Duodenal mucosa (tissue), 2 donors: Measurements from ENCODE around the gene NF1.
"Not testable (repeated sequence)": the region's sequence is repeated elsewhere in the genome, so short reads cannot be mapped to it uniquely, and the experiment has no call there.

Source experiments
- H3K27ac ChIP-seq: one replicate; pipeline ENCODE4 v1.7.0; 2013; ENCODE audit warnings: low read depth, low read length
- H3K27me3 ChIP-seq, 2 donors: one replicate each; pipeline ENCODE4 v1.7.0; 2013; ENCODE audit warnings: low read length in 2 of 2, control low read depth in 1 of 2; ENCODE audit not compliant: insufficient read depth in 2 of 2, control insufficient read depth in 1 of 2
- H3K36me3 ChIP-seq, 2 donors: one replicate each; pipeline ENCODE4 v1.7.0; 2013; ENCODE audit warnings: low read length in 2 of 2, control low read depth in 1 of 2; ENCODE audit not compliant: insufficient read depth in 2 of 2, control insufficient read depth in 1 of 2
- H3K4me1 ChIP-seq, 2 donors: one replicate each; pipeline ENCODE4 v1.7.0; 2013; ENCODE audit warnings: low read length in 2 of 2, control low read depth in 1 of 2; ENCODE audit not compliant: insufficient read depth in 2 of 2, control insufficient read depth in 1 of 2
- H3K4me3 ChIP-seq, 2 donors: one replicate each; pipeline ENCODE4 v1.7.0; 2013; ENCODE audit warnings: low read length in 2 of 2, low read depth in 1 of 2
- H3K9ac ChIP-seq, 2 donors: one replicate each; pipeline ENCODE4 v1.7.0; 2013; ENCODE audit warnings: low read length in 2 of 2, low read depth in 1 of 2
- H3K9me3 ChIP-seq, 2 donors: one replicate each; pipeline ENCODE4 v1.7.0; 2013; ENCODE audit warnings: low read length in 2 of 2, control low read depth in 1 of 2; ENCODE audit not compliant: control insufficient read depth in 1 of 2

NF1 gene

DNA sequence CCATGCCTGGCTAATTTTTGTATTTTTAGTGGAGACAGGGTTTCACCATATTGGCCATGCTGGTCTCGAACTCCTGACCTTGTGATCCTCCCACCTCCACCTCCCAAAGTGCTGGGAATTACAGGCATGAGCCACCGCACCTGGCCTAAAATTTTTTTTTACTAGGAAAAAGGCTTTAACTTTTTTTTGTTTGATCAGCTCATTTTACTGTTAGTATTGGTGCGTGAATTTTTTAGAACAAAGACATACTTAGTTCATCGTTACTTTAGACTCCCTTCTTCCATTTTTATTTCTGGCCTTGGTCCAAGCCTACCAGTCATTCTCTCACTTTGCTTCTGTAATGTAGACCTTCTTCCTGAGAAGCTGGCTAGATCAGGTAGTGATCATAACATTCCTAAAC is 271.3 kb downstream of the NF1 start:
- H3K36me3 ChIP-seq: peaks cover 0 to 13% of the 10 kb centered on the region in 2 donors
- H3K9ac ChIP-seq: no peak overlapping the region
- H3K9me3 ChIP-seq: no peaks in the 10 kb centered on the region

GRCh38 chr17:31369266-31369665 is 274.5 kb downstream of the NF1 start:
- no peak overlapping the region for H3K27ac ChIP-seq
- H3K36me3 ChIP-seq: peaks cover 6 to 7% of the 10 kb centered on the region in 2 donors
- no peaks in the 10 kb centered on the region for H3K4me1 ChIP-seq
- no peaks in the 10 kb centered on the region for H3K9me3 ChIP-seq
- no peak overlapping the region for H3K4me3 ChIP-seq
- H3K27me3 ChIP-seq: no peaks in the 10 kb centered on the region
- no peak overlapping the region for H3K9ac ChIP-seq

More for the DNA sequence above, 271.3 kb downstream of the NF1 start:
- Histone ChIP-seq H3K27me3 (no peaks in the 10 kb centered on the region), H3K27ac (no peak overlapping the region), H3K4me1 (no peaks in the 10 kb centered on the region), H3K4me3 (no peak overlapping the region)

DNA sequence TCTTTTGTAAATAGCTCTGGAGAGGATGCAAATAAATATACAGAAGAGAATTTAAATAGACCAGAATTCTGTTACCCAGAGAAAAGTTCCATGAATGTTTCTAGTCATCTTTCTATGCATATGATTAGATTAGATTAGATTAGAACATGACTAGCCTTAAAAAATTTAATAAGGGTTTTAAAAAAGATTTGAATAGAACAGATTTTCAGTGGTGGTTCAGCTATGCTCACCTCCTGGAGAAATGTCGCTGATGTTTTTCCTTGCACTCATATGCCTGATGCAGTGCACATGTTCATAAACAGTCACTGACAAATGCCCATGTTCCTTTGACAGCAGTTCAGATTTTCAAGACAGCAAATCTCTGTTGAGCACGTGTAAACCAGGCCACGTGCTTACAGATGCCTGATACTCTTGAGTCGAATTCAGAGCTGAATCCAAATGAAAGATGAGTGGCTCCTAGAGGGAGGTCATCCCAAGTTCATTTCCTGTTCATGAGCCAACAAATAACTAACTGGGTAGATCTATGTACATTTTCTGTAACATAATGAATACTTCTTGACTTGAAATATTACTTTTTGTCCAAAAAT is 276.8 kb downstream of the NF1 start:
- Histone ChIP-seq H3K27me3 (no peaks in the 10 kb centered on the region), H3K27ac (no peak overlapping the region), H3K36me3 (peaks cover 6 to 11% of the 10 kb centered on the region in 2 donors), H3K4me3 (no peak overlapping the region), H3K4me1 (no peaks in the 10 kb centered on the region), H3K9ac (no peak overlapping the region), H3K9me3 (no peaks in the 10 kb centered on the region)

DNA sequence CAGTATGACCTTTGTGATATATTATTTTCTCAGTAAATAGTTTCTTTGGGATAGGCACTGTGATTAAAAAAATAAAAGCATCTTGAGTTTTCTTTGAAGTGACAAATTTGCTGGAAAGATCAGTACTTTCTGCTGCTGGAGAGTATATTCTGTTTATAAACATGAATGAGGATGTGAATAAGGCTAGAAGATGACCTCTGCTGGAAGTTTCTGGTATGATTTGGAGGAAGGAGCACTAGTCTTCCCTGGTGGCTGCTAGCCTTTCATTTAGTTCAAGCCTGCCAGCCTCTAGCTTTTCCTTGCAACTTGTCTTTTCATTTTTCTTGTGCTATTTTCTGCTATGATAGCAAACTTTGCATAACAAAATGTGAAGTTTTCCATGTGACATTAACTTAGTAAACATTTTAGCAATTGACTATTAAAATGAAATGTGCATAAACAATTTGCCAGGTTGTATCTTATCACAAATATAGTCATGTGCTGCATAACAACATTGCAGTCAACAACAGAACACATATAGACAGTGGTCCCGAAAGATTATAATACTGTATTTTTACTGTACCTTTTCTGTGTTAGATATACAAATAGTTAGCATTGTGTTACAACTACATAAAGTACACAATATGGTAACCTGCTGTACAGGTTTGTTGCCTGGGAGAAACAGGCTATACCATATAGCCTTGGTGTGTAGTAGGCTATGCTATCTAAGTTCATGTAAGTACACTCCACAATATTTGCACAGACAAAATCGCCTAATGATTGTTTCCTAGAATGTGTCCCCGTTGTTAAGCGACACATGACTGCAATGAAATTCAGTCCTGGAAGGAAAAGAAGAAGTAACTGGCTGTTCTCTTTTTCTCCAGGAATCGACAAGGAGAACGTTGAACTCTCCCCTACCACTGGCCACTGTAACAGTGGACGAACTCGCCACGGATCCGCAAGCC is 278.6 kb downstream of the NF1 start:
- Histone ChIP-seq H3K9ac (no peak overlapping the region), H3K27ac (no peak overlapping the region), H3K4me3 (no peak overlapping the region), H3K9me3 (no peaks in the 10 kb centered on the region), H3K4me1 (no peaks in the 10 kb centered on the region), H3K27me3 (no peaks in the 10 kb centered on the region), H3K36me3 (peaks cover 6 to 11% of the 10 kb centered on the region in 2 donors)

DNA sequence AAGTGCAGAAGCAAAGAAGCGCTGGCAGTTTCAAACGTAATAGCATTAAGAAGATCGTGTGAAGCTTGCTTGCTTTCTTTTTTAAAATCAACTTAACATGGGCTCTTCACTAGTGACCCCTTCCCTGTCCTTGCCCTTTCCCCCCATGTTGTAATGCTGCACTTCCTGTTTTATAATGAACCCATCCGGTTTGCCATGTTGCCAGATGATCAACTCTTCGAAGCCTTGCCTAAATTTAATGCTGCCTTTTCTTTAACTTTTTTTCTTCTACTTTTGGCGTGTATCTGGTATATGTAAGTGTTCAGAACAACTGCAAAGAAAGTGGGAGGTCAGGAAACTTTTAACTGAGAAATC is 279.3 kb downstream of the NF1 start:
- peaks cover 6 to 11% of the 10 kb centered on the region in 2 donors for H3K36me3 ChIP-seq
- no peak overlapping the region for H3K27ac ChIP-seq
- H3K9ac ChIP-seq: no peak overlapping the region
- H3K4me3 ChIP-seq: no peak overlapping the region
- no peaks in the 10 kb centered on the region for H3K4me1 ChIP-seq
- no peaks in the 10 kb centered on the region for H3K27me3 ChIP-seq
- H3K9me3 ChIP-seq: no peaks in the 10 kb centered on the region

- Histone ChIP-seq H3K4me1 (no peaks in the 10 kb centered on the region), H3K4me3 (no peak overlapping the region), H3K9me3 (no peaks in the 10 kb centered on the region), H3K27ac (no peak overlapping the region), H3K9ac (no peak overlapping the region), H3K36me3 (peaks cover 6 to 11% of the 10 kb centered on the region in 2 donors), H3K27me3 (no peaks in the 10 kb centered on the region)
Observed at GRCh38 chr17:31374503-31374902, 279.7 kb downstream of the NF1 start.

DNA sequence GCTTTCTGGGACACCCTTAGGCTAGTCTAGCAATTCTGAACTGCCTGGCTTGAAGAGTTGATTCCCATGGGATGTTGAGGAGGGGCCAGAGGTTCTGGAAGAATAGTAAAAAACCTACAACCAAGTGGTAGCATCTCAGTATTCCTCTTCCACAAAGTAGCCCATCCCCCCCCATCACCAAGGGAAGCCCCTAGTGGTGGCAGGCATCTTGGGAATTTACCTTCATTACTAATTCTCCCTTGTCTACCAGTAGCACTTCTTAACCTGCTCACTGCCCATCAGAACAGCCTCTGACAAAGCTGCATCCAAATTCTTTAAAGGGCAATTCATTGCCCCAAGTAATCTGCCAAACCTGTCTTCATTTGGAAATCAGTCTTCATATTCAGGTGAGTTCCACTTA is 283.9 kb downstream of the NF1 start:
- no peak overlapping the region for H3K4me3 ChIP-seq
- no peak overlapping the region for H3K27ac ChIP-seq

DNA sequence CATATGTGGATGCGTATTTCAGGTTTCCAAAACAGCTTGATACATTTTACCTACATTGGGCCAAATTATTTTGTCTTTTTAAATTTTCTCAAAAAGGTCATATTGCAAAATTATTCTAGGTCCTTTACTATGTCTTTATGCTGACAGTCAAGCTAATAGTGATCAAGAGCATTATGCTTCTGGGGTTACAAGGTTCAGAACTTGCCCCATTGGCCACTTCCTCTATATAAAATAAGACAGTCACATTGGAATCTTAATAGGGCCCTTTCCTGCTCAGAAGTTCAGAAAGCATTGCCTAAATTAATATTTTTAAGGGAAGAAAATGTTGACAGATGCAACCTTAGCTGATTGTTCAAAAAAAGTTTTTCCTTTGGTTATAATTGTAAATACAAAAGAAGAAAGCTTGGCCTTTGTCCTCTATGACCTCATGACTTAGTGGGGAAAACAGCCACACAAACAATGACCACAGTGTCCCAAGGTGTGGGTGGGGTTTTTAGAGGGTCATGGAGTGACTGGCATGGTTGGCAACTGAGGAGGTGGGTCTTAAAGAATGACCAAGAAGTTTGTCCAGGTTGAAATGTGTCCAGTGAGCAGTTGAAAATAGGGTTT is 284.9 kb downstream of the NF1 start:
- Histone ChIP-seq H3K9me3 (no peaks in the 10 kb centered on the region), H3K4me1 (no peaks in the 10 kb centered on the region), H3K27me3 (no peaks in the 10 kb centered on the region), H3K36me3 (peaks cover 0 to 4% of the 10 kb centered on the region in 2 donors), H3K9ac (no peak overlapping the region), H3K4me3 (no peak overlapping the region), H3K27ac (no peak overlapping the region)

More for the DNA sequence above, 283.9 kb downstream of the NF1 start:
- Histone ChIP-seq H3K36me3 (peaks cover 8 to 10% of the 10 kb centered on the region in 2 donors), H3K27me3 (no peaks in the 10 kb centered on the region), H3K4me1 (no peaks in the 10 kb centered on the region), H3K9ac (no peak overlapping the region), H3K9me3 (no peaks in the 10 kb centered on the region)

DNA sequence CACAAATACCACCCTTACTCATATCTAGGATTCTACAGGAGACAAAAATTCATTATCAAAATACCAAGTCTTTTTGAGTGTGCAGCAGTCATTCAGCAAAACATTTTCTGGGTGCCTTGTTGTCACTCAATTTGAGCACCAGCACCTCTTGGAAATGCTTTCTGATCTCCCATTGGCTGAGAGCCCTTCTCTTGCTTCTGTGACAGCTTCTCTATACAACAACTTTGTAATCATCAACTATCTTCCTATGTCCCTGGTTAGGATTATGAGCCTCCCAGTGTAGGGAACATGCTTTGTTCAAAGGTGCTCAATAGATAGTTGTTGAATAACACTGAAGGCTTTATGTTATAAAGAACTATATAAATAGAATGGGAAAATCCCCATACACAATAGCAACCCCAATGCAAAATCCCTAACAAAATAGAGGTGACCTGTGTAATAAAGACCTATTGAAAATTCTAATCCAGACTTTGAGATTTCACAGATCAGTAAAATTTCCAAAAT is 286.4 kb downstream of the NF1 start:
- H3K27ac ChIP-seq: no peak overlapping the region
- H3K9me3 ChIP-seq: no peaks in the 10 kb centered on the region
- no peaks in the 10 kb centered on the region for H3K4me1 ChIP-seq
- H3K4me3 ChIP-seq: no peak overlapping the region
- no peaks in the 10 kb centered on the region for H3K27me3 ChIP-seq
- no peak overlapping the region for H3K9ac ChIP-seq
- peaks cover 0 to 4% of the 10 kb centered on the region in 2 donors for H3K36me3 ChIP-seq

DNA sequence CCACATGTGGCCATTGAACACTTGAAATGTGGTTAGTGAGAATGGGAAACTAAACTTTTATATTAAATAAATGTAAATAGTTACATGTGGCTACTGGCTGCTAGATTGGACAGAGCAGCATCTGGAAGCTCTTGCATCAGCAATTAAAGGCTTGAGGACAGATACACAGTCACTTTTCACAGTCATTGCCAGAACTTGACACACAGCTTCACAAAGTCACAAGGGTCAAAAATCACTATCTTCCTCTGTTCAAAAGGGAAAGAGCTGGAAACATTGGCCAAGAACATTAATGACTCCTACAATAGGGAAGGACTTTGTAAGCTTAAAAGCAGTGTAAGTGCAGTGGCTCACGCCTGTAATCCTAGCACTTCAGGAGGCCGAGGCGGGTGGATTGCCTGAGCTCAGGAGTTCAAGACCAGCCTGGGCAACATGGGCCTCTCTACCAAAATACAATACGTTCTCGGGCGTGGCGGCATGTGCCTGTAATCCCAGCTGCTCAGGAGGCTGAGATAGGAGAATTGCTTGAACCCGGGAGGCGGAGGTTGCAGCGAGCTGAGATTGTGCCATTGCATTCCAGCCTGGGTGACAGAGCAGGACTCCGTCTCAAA is 288.0 kb downstream of the NF1 start:
- not testable (repeated sequence) for H3K9ac ChIP-seq, H3K4me1 ChIP-seq, H3K27ac ChIP-seq, H3K9me3 ChIP-seq, H3K27me3 ChIP-seq, H3K4me3 ChIP-seq, H3K36me3 ChIP-seq
